IMR-90 (cell line): ENCODE measurements around the gene AVPR1B. TPM values are rescaled to one million over a fixed set of nuclear protein-coding genes. Genes with fewer than 3 reads are reported as not detected.

Source experiments
- ATAC-seq: fragments of 200-7000 bp; cut with Tn5 transposase; 2 replicates; pipeline ENCODE4 v1.9.1; 2020; ENCODE audit warnings: low read depth, mild to moderate bottlenecking, moderate library complexity
- BruUV-seq: library from RNA; stranded (reverse); fragments of 400-500 nt; replicated peaks from 2 replicates; lab custom pipeline; 2021; lab: Mats Ljungman, UMichigan
- CTCF ChIA-PET: fragments of 300-600 bp; formaldehyde crosslinking; extraction: SDS; loops from one replicate; lab custom pipeline; 2021; ENCODE audit warnings: antibody characterized with exemption; lab: Yijun Ruan, JAX
- POLR2A ChIA-PET: fragments of 300-600 bp; sonication (Branson Sonifier 250); formaldehyde crosslinking; loops from one replicate; lab custom pipeline; 2022; ENCODE audit warnings: antibody characterized with exemption; ENCODE audit not compliant: unreplicated experiment; lab: Charles Lee
- DNase-seq: peaks from one replicate; pipeline ENCODE4 v3.0.0; 2013
- H2AFZ ChIP-seq: replicated peaks from 2 replicates; pipeline ENCODE3; 2013; ENCODE audit warnings: low read length, mild to moderate bottlenecking; ENCODE audit not compliant: poor library complexity
- H2AK5ac ChIP-seq: 2 replicates; pipeline ENCODE4 v1.6.1; 2013; ENCODE audit warnings: low read depth, low read length, inconsistent platforms
- H2AK9ac ChIP-seq: replicated peaks from 2 replicates; pipeline ENCODE3; 2013; ENCODE audit warnings: mild to moderate bottlenecking, low read depth, low read length, moderate library complexity; ENCODE audit not compliant: poor library complexity
- H2BK120ac ChIP-seq: 2 replicates; pipeline ENCODE4 v1.6.1; 2013; ENCODE audit warnings: low read depth, low read length, inconsistent platforms
- H2BK15ac ChIP-seq: 3 replicates; pipeline ENCODE4 v1.6.1; 2013; ENCODE audit warnings: low read depth, low read length, inconsistent platforms
- H2BK20ac ChIP-seq: 2 replicates; pipeline ENCODE4 v1.6.1; 2013; ENCODE audit warnings: low read depth, mild to moderate bottlenecking, inconsistent platforms, low read length, moderate library complexity
- H2BK5ac ChIP-seq: 2 replicates; pipeline ENCODE4 v1.6.1; 2013; ENCODE audit warnings: mild to moderate bottlenecking, low read depth, low read length, inconsistent platforms; ENCODE audit not compliant: poor library complexity, severe bottlenecking
- H3K14ac ChIP-seq: replicated peaks from 2 replicates; pipeline ENCODE4 v1.6.1; 2013; ENCODE audit warnings: low read depth, low read length, inconsistent platforms
- H3K18ac ChIP-seq: 2 replicates; pipeline ENCODE4 v1.6.1; 2013; ENCODE audit warnings: low read depth, low read length, control low read depth
- H3K23ac ChIP-seq: 2 replicates; pipeline ENCODE4 v1.6.1; 2013; ENCODE audit warnings: low read depth, low read length, inconsistent platforms
- H3K27ac ChIP-seq: 2 replicates; pipeline ENCODE4 v1.5.1; 2013; ENCODE audit warnings: mild to moderate bottlenecking, control low read depth, low read length; ENCODE audit not compliant: insufficient read depth
- H3K27me3 ChIP-seq: 2 replicates; pipeline ENCODE4 v1.6.1; 2013; ENCODE audit warnings: low read length; ENCODE audit not compliant: control insufficient read depth, insufficient read depth
- H3K36me3 ChIP-seq: 2 replicates; pipeline ENCODE4 v1.6.1; 2013; ENCODE audit warnings: low read length, mixed read lengths; ENCODE audit not compliant: control insufficient read depth, insufficient read depth
- H3K4ac ChIP-seq: 2 replicates; pipeline ENCODE4 v1.6.1; 2013; ENCODE audit warnings: low read depth, low read length, inconsistent platforms
- H3K4me1 ChIP-seq: 2 replicates; pipeline ENCODE4 v1.6.1; 2013; ENCODE audit warnings: low read length, mixed read lengths; ENCODE audit not compliant: control insufficient read depth, insufficient read depth
- H3K4me2 ChIP-seq: 2 replicates; pipeline ENCODE4 v1.6.1; 2013; ENCODE audit warnings: low read depth, mild to moderate bottlenecking, control low read depth, low read length, moderate library complexity
- H3K4me3 ChIP-seq: 2 replicates; pipeline ENCODE4 v1.5.1; 2013; ENCODE audit warnings: low read depth, mild to moderate bottlenecking, control low read depth, low read length, moderate library complexity; ENCODE audit not compliant: insufficient read depth
- H3K56ac ChIP-seq: 2 replicates; pipeline ENCODE4 v1.6.1; 2013; ENCODE audit warnings: low read length, inconsistent platforms; ENCODE audit not compliant: insufficient read depth; ENCODE audit errors: extremely low read depth
- H3K79me1 ChIP-seq, 2 experiments: 2 replicates each; pipeline ENCODE4 v1.6.1; 2013; ENCODE audit warnings: low read length in 2 of 2, inconsistent platforms in 1 of 2, low read depth in 1 of 2
- H3K9ac ChIP-seq: 2 replicates; pipeline ENCODE4 v1.6.1; 2013; ENCODE audit warnings: low read depth, low read length, control low read depth
- H3K9me1 ChIP-seq: 2 replicates; pipeline ENCODE4 v1.6.1; 2013; ENCODE audit warnings: low read length, inconsistent platforms; ENCODE audit not compliant: insufficient read depth
- H3K9me3 ChIP-seq: 2 replicates; pipeline ENCODE4 v1.6.1; 2013; ENCODE audit warnings: low read length; ENCODE audit not compliant: control insufficient read depth, insufficient read depth
- H4K20me1 ChIP-seq: 2 replicates; pipeline ENCODE4 v1.6.1; 2013; ENCODE audit warnings: low read length, inconsistent platforms; ENCODE audit not compliant: insufficient read depth
- H4K5ac ChIP-seq: 2 replicates; pipeline ENCODE4 v1.6.1; 2013; ENCODE audit warnings: mild to moderate bottlenecking, low read depth, low read length, control low read depth
- H4K8ac ChIP-seq, 2 experiments: 2 replicates each; pipeline ENCODE4 v1.6.1; 2013; ENCODE audit warnings: low read depth in 2 of 2, low read length in 2 of 2, control low read depth in 1 of 2, inconsistent platforms in 1 of 2
- H4K91ac ChIP-seq: 2 replicates; pipeline ENCODE4 v1.6.1; 2013; ENCODE audit warnings: low read depth, low read length, inconsistent platforms; ENCODE audit not compliant: insufficient read depth
- ELK1 ChIP-seq: fragments of 150-350 bp; IDR thresholded peaks from 2 replicates; pipeline ENCODE4 v1.6.1; 2016; ENCODE audit warnings: low read depth, mild to moderate bottlenecking, low read length, moderate library complexity, borderline replicate concordance
- RFX5 ChIP-seq: IDR thresholded peaks from 2 replicates; pipeline ENCODE4 v1.8.0; 2012; ENCODE audit warnings: low read depth, mild to moderate bottlenecking, low read length, moderate library complexity
- SMC3 ChIP-seq: fragments of 150-350 bp; IDR thresholded peaks from 2 replicates; pipeline ENCODE4 v1.6.1; 2016; ENCODE audit warnings: low read depth, mild to moderate bottlenecking, antibody characterized with exemption, low read length, moderate library complexity
- WGBS, 2 experiments: methylation state at CpG; one replicate each; pipeline versions ENCODE4 v1.1.5 to v1.1.7; 2013; ENCODE audit warnings: missing lambda C conversion rate in 2 of 2; ENCODE audit not compliant: insufficient read length in 1 of 2; ENCODE audit errors: extremely low coverage in 2 of 2; 5-methylcytosine and 5-hydroxymethylcytosine counted together
- dilution Hi-C: fragments of 300-500 bp; cut with HindIII; formaldehyde crosslinking; loops from one replicate; pipeline ENCODE4 v1.14.3; 2018; ENCODE audit warnings: low sequenced_read_pairs; ENCODE audit not compliant: unreplicated experiment
- in situ Hi-C: fragments of 300-500 bp; cut with MboI; formaldehyde crosslinking; loops from 3 replicates; pipeline ENCODE4 v1.14.3; 2019; ENCODE audit warnings: low sequenced_read_pairs, inconsistent platforms, mixed read lengths
- intact Hi-C: fragments of 100-400 bp; cut with micrococcal nuclease; formaldehyde crosslinking; loops from 2 replicates; pipeline ENCODE4 v1.10.0; 2022
- polyA plus RNA-seq, 3 experiments: library from polyadenylated mRNA; depleted of rRNA; stranded (reverse); fragments of >200 nt; gene quantifications; 2 replicates each; pipeline ENCODE4 v1.2.3, GENCODE V29; 2012; ENCODE audit warnings: low replicate concordance in 1 of 3
- total RNA-seq: library from RNA; depleted of rRNA; stranded (reverse); fragments of >200 nt; gene quantifications from 2 replicates; pipeline ENCODE4 v1.2.3, GENCODE V29; 2012

The AVPR1B gene
- total and polyA plus RNA-seq, 2 of the 4 experiments (the other 2 are of a cell fraction): not detected

GRCh38 chr1:206135248-206135647 lies 18.1 kb upstream of the AVPR1B start:
- in situ Hi-C loops (no loop called here), intact Hi-C loops (no loop called here), dilution Hi-C loops (no loop called here)
- ChIA-PET POLR2A (interaction anchor here (0.5 kb wide), 1 partner anchor 876 kb away, joined by 3 read pairs; no protein-coding TSS in a partner anchor), CTCF (no interaction called here)
- Histone ChIP-seq H2BK120ac (no peak overlapping the region), H3K18ac (no peak overlapping the region), H2BK20ac (no peak overlapping the region), H3K14ac (no peak overlapping the region), H3K27me3 (peaks cover 53% of the 10 kb centered on the region), H2BK15ac (no peak overlapping the region), H3K4me1 (no peaks in the 10 kb centered on the region), H3K9me3 (peaks cover 2% of the 10 kb centered on the region; the same call in 1 of the 2 replicates), H3K27ac (no peak overlapping the region), H4K91ac (no peak overlapping the region), H4K8ac (no peak overlapping the region), H3K4me3 (no peak overlapping the region), H2AFZ (no peak overlapping the region), H2BK5ac (no peak overlapping the region), H2AK9ac (no peak overlapping the region), H2AK5ac (no peak overlapping the region), H4K5ac (no peak overlapping the region), H3K23ac (no peak overlapping the region), H3K9ac (no peak overlapping the region), H4K20me1 (no peaks in the 10 kb centered on the region), H3K4me2 (no peak overlapping the region), H3K36me3 (no peaks in the 10 kb centered on the region), H3K79me1 (no peaks in the 10 kb centered on the region), H3K9me1 (no peaks in the 10 kb centered on the region), H3K4ac (no peak overlapping the region), H3K56ac (no peak overlapping the region)
- no peak for TF ChIP-seq SMC3
- no peak for TF ChIP-seq ELK1
- TF ChIP-seq RFX5: no peak
- WGBS, 2 experiments: no CpG with 5 or more reads among the region's 2 CpGs
- ATAC-seq: no peak
- DNase-seq: no peak
- no TSS peak for BruUV-seq
